OCI-LY7 (cell line): ENCODE data around the gene GIPR. TPM values are rescaled to one million over a fixed set of nuclear protein-coding genes. Genes with fewer than 3 reads are reported as not detected.

Experiments
- BruUV-seq: library from RNA; stranded (reverse); fragments of 400-500 nt; replicated peaks from 2 replicates; lab custom pipeline; 2021; lab: Mats Ljungman, UMichigan
- CTCF ChIA-PET: fragments of 300-600 bp; sonication (Branson Sonifier 250); formaldehyde crosslinking; loops from one replicate; lab custom pipeline; 2022; ENCODE audit warnings: antibody characterized with exemption; ENCODE audit not compliant: unreplicated experiment; lab: Charles Lee
- POLR2A ChIA-PET: fragments of 300-600 bp; sonication (Branson Sonifier 250); formaldehyde crosslinking; loops from one replicate; lab custom pipeline; 2022; ENCODE audit warnings: antibody characterized with exemption; lab: Charles Lee
- DNase-seq: peaks from one replicate; pipeline ENCODE4 v3.0.0-alpha.2; 2015; ENCODE audit warnings: low spot score
- H2AFZ ChIP-seq: fragments of 200-600 bp; sonication (generic), shearing (Covaris generic); 2 replicates; pipeline ENCODE4 v1.6.1; 2014; ENCODE audit warnings: mild to moderate bottlenecking, antibody characterized with exemption, low read length, moderate library complexity
- H3K27ac ChIP-seq: fragments of 200-600 bp; sonication (generic); 2 replicates; pipeline ENCODE4 v1.5.1; 2014; ENCODE audit warnings: mixed run types, low read depth, mild to moderate bottlenecking, moderate library complexity, low read length, inconsistent platforms; ENCODE audit not compliant: poor library complexity, severe bottlenecking
- H3K36me3 ChIP-seq: fragments of 200-600 bp; sonication (generic); 2 replicates; pipeline ENCODE4 v1.6.1; 2014; ENCODE audit warnings: mild to moderate bottlenecking, antibody characterized with exemption, low read length, moderate library complexity, mixed read lengths; ENCODE audit not compliant: insufficient read depth
- H3K4me1 ChIP-seq: fragments of 200-600 bp; sonication (generic); 2 replicates; pipeline ENCODE4 v1.5.1; 2014; ENCODE audit warnings: mild to moderate bottlenecking, low read length; ENCODE audit not compliant: insufficient read depth, poor library complexity, severe bottlenecking
- H3K4me2 ChIP-seq: fragments of 200-600 bp; sonication (generic); 2 replicates; pipeline ENCODE4 v1.6.1; 2014; ENCODE audit warnings: mild to moderate bottlenecking, low read length
- H3K4me3 ChIP-seq: fragments of 200-600 bp; sonication (generic); 2 replicates; pipeline ENCODE4 v1.5.1; 2014; ENCODE audit warnings: mild to moderate bottlenecking, low read depth, low read length; ENCODE audit not compliant: poor library complexity, severe bottlenecking
- H3K79me2 ChIP-seq: fragments of 200-600 bp; sonication (generic); 2 replicates; pipeline ENCODE4 v1.6.1; 2016; ENCODE audit warnings: low read depth, mild to moderate bottlenecking, low read length, moderate library complexity, mixed read lengths; ENCODE audit not compliant: insufficient read depth
- H3K9me2 ChIP-seq: fragments of 200-600 bp; sonication (generic); 2 replicates; pipeline ENCODE4 v1.6.1; 2016; ENCODE audit warnings: mild to moderate bottlenecking, low read length, mixed read lengths; ENCODE audit not compliant: insufficient read depth
- H3K9me3 ChIP-seq: fragments of 200-600 bp; sonication (generic); 2 replicates; pipeline ENCODE4 v1.6.1; 2014; ENCODE audit warnings: mild to moderate bottlenecking, mixed run types, low read length, mixed read lengths
- H4K20me1 ChIP-seq: fragments of 200-600 bp; sonication (generic); 2 replicates; pipeline ENCODE4 v1.6.1; 2014; ENCODE audit warnings: mild to moderate bottlenecking, antibody characterized with exemption, low read length, moderate library complexity, mixed read lengths; ENCODE audit not compliant: insufficient read depth
- CTCF ChIP-seq: fragments of 200-600 bp; sonication (generic); conservative IDR thresholded peaks from 2 replicates; pipeline ENCODE4 v1.5.1; 2014; ENCODE audit warnings: mild to moderate bottlenecking, antibody characterized with exemption, low read length, moderate library complexity, mixed read lengths
- EZH2phosphoT487 ChIP-seq: fragments of 200-600 bp; sonication (generic); IDR thresholded peaks from 2 replicates; pipeline ENCODE4 v1.6.1; 2018; ENCODE audit warnings: low read depth, borderline replicate concordance, mild to moderate bottlenecking, mixed run types, antibody characterized with exemption, low read length, moderate library complexity, mixed read lengths
- intact Hi-C: fragments of 100-400 bp; cut with micrococcal nuclease; formaldehyde crosslinking; loops from one replicate; pipeline ENCODE4 v1.10.0; 2022; ENCODE audit not compliant: unreplicated experiment
- total RNA-seq, 2 experiments: library from RNA; depleted of rRNA in 1 of 2; stranded (reverse); fragments of >200 nt in 1 of 2; shearing (Covaris generic) in 1 of 2; gene quantifications; 2 replicates each; pipeline ENCODE4 v1.2.3, GENCODE V29; 2014 to 2022

The GIPR gene
- total RNA-seq, 2 experiments from 2014 or later = 7.9 to 23.3 TPM

- H3K9me3 ChIP-seq = no peaks in the 10 kb centered on the region
- TF ChIP-seq EZH2phosphoT487 (no peak), CTCF (peak; percentile 78)
- no peaks in the 10 kb centered on the region for H3K36me3 ChIP-seq
- peaks cover 49% of the 10 kb centered on the region for H3K4me1 ChIP-seq
- H3K4me2 ChIP-seq = peak within 1 kb of the TSS; percentile 68
- H3K9me2 ChIP-seq = no peaks in the 10 kb centered on the region
- H3K27ac ChIP-seq = no peak within 1 kb of the TSS
- peak; percentile 69 for DNase-seq
- BruUV-seq = no TSS peak
- POLR2A ChIA-PET = no interaction called here
- no peaks in the 10 kb centered on the region for H3K79me2 ChIP-seq
- intact Hi-C loops = no loop called here
- peak within 1 kb of the TSS; percentile 75 for H3K4me3 ChIP-seq
- no peaks in the 10 kb centered on the region for H4K20me1 ChIP-seq
- peak within 1 kb of the TSS; percentile 80 for H2AFZ ChIP-seq
- CTCF ChIA-PET = no interaction called here
Measured at GRCh38 chr19:45638930-45639729, 28.9 kb upstream of the GIPR start, which contains the start of gene EML2. Gene EML2, minus strand, starts transcription at chr19:45639397. Its CDS starts 21 bp downstream, at chr19:45639376.

GRCh38 chr19:45640849-45641273, 27.2 kb upstream of the GIPR start:
- ChIA-PET POLR2A (interaction anchor here (0.6 to 1.5 kb wide), 5 partner anchors 37 to 128 kb away, joined by 3 to 5 read pairs (median 3); partner anchors contain the start of genes OPA3 and SIX5), CTCF (interaction anchor here (0.7 to 1.0 kb wide), 2 partner anchors 25 to 51 kb away, joined by 3 read pairs; partner anchors contain the start of gene SNRPD2)
- Histone ChIP-seq H3K4me2 (peak overlapping the region; percentile 95), H3K36me3 (no peaks in the 10 kb centered on the region), H3K79me2 (no peaks in the 10 kb centered on the region), H4K20me1 (no peaks in the 10 kb centered on the region), H2AFZ (peak overlapping the region; percentile 74; the same call in 1 of the 2 replicates), H3K9me2 (no peaks in the 10 kb centered on the region), H3K27ac (peak overlapping the region; percentile 86), H3K4me3 (peak overlapping the region; percentile 73), H3K9me3 (no peaks in the 10 kb centered on the region), H3K4me1 (peaks cover 49% of the 10 kb centered on the region)
- TF ChIP-seq EZH2phosphoT487 = no peak
- TF ChIP-seq CTCF = no peak
- DNase-seq = no peak
- no TSS peak for BruUV-seq
- intact Hi-C loops = loop anchor here (5.0 to 10.0 kb wide), 2 partner anchors 134 to 216 kb away; partner anchors contain the start of genes ERCC1 and VASP
